SK-N-MC (cell line): Measurements from ENCODE around the gene RDH5.
A peak's percentile ranks its signal among the peaks of the same experiment; 100 is the strongest.

Experiments used
- DNase-seq: peaks from one replicate; pipeline ENCODE4 v3.0.0-alpha.2; 2011; ENCODE audit warnings: low read depth, low spot score
- H3K27ac ChIP-seq: fragments of 200-600 bp; sonication (generic); 2 replicates; pipeline ENCODE4 v1.5.1; 2016; ENCODE audit warnings: mixed run types
- H3K36me3 ChIP-seq: fragments of 200-600 bp; sonication (generic); 2 replicates; pipeline ENCODE4 v1.6.1; 2017; ENCODE audit warnings: antibody characterized with exemption, low read length, mixed read lengths; ENCODE audit not compliant: insufficient read depth
- H3K4me3 ChIP-seq: fragments of 200-600 bp; sonication (generic); 2 replicates; pipeline ENCODE4 v1.5.1; 2016
- H3K9ac ChIP-seq: fragments of 200-600 bp; sonication (generic); 2 replicates; pipeline ENCODE4 v1.8.0; 2017; ENCODE audit warnings: mixed run types, mixed read lengths; ENCODE audit not compliant: insufficient read length
- H3K9me3 ChIP-seq: fragments of 200-600 bp; sonication (generic); 2 replicates; pipeline ENCODE4 v1.6.1; 2017; ENCODE audit warnings: low read depth, mild to moderate bottlenecking, antibody characterized with exemption, low read length, moderate library complexity, mixed read lengths
- EZH2 ChIP-seq: fragments of 200-600 bp; sonication (generic); IDR thresholded peaks from one replicate; pipeline ENCODE4 v1.6.1; 2017; ENCODE audit warnings: antibody characterized with exemption
- FOXP2 ChIP-seq: optimal IDR thresholded peaks from 2 replicates; pipeline ENCODE3; 2011; ENCODE audit warnings: mild to moderate bottlenecking, moderate library complexity; ENCODE audit not compliant: insufficient read depth; ENCODE audit errors: extremely low read length, control extremely low read depth
- POLR2AphosphoS5 ChIP-seq: IDR thresholded peaks from 2 replicates; pipeline ENCODE4 v1.6.1; 2012; ENCODE audit warnings: mild to moderate bottlenecking, low read depth, low read length, borderline replicate concordance

The RDH5 gene

DNA sequence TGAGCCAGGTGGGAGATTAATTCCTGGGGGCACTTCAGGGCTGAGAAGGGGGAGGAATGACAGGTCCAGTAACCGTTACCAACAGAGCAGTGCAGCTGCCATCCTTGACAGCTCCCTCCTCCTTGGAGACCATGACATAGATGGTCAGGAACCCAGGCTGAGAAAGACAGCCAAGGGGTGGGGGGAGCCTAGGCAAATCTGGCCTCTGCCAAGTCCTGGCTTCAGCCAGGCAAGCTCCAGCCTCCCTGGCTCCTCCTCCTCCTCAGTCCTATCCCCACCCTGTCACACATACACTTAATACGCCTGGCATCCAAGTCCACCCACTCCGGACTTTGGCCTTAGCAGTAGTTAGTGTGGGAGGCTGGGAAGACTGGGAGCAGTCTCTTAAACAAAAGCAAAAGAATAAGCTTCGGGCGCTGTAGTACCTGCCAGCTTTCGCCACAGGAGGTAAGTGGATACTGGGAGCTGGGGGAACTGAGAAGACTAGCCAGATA lies at the start of gene RDH5:
RDH5 (plus strand) TSS at position 323 of the 494 bp plus-strand sequence. CDS start 792 bp downstream, outside the sequence.
- Histone ChIP-seq H3K27ac (no peak within 1 kb of the TSS), H3K9me3 (no peaks in the 10 kb centered on the region), H3K4me3 (no peak within 1 kb of the TSS), H3K36me3 (peaks cover 13% of the 10 kb centered on the region), H3K9ac (no peak within 1 kb of the TSS)
- no peak for TF ChIP-seq EZH2
- DNase-seq: no peak

DNA sequence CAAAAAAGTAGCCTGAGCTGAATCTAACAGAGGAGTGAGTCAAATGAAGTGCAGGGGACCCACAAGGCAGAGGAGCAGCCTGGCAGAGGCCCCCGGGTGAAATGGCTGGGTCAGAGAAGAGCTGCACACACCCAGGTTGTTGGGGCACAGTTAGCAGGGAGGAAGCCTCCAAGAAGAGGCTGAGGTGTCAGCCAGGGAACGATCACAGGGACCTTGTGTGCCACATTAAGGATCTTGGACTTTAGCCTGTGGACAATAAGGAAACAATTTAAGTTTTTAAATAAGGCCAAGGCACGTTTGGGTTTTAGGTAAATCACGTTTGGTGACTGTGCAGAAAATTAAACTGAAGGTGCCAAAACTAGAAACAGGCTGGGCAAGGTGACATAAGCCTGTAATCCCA lies 48.4 kb upstream of the RDH5 start:
- Histone ChIP-seq H3K36me3 (no peaks in the 10 kb centered on the region), H3K9ac (no peak overlapping the region), H3K27ac (no peak overlapping the region), H3K4me3 (no peak overlapping the region), H3K9me3 (no peaks in the 10 kb centered on the region)
- TF ChIP-seq EZH2: no peak
- TF ChIP-seq POLR2AphosphoS5: no peak
- TF ChIP-seq FOXP2: no peak
- DNase-seq: no peak

DNA sequence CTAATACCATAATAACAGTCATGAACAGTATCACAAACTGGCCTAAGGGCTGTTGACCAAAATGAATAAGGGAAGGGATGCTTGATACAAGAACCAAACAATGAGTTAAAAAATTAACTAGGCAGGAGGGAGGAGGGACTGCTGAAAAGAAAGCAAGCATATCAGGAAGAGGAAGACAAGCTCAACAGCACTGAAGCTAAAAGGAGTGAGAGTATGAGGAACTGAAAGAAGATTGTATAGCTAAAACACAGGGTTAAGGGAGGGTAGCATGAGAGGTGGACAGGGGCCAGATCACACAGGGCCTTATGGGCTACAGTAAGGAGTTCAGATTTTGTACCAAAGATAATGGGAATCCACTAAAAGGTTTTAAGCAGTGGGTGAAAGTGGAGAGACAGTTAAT lies 46.6 kb upstream of the RDH5 start:
- no peak overlapping the region for H3K27ac ChIP-seq
- H3K9me3 ChIP-seq: no peaks in the 10 kb centered on the region
- H3K9ac ChIP-seq: no peak overlapping the region
- no peaks in the 10 kb centered on the region for H3K36me3 ChIP-seq
- H3K4me3 ChIP-seq: no peak overlapping the region
- no peak for DNase-seq
- TF ChIP-seq FOXP2 (no peak), EZH2 (no peak), POLR2AphosphoS5 (no peak)

DNA sequence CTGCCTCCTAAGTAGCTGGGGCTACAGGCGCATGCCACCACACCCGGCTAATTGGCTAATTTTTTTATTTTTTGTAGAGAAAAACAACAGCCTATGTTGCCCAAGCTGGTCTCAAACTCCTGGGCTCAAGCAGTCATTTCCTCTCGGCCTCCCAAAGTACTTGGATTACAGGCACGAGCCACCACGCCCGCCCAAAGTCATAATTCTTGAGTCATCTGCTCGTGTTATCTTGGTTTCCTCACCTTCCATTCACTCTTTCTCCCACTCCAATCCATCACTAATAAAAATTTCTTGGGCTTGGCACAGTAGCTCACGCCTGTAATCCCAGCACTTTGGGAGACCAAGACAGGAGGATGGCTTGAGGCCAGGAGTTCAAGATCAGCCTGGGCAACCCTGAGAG lies 44.5 kb upstream of the RDH5 start:
- TF ChIP-seq FOXP2 (no peak), EZH2 (no peak), POLR2AphosphoS5 (no peak)
- no peak overlapping the region for H3K4me3 ChIP-seq
- no peaks in the 10 kb centered on the region for H3K9me3 ChIP-seq

DNA sequence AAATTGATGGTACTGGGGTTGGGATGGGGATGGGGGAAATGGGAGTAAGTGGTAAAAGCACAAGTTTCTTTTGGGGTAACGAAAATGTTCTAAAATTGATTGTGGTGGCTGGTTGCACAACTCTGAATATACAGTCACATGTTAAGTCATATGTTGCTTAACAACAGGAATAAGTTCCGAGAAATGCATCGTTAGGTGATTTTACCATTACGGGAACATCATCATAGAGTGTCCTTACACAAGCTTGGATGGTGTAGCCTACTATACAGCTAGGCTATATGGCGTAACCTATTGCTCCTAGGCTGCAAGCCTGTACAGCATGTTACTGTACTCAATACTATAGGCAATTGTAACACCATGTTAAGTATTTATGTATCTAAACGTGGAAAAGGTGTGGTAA lies 43.5 kb upstream of the RDH5 start:
- Histone ChIP-seq H3K27ac (no peak overlapping the region), H3K4me3 (no peak overlapping the region), H3K9me3 (no peaks in the 10 kb centered on the region), H3K36me3 (no peaks in the 10 kb centered on the region), H3K9ac (no peak overlapping the region)
- TF ChIP-seq FOXP2 (no peak), POLR2AphosphoS5 (no peak), EZH2 (no peak)
- DNase-seq: no peak

More for the DNA sequence above, 44.5 kb upstream of the RDH5 start:
- Histone ChIP-seq H3K36me3 (no peaks in the 10 kb centered on the region), H3K27ac (no peak overlapping the region), H3K9ac (no peak overlapping the region)
- no peak for DNase-seq

DNA sequence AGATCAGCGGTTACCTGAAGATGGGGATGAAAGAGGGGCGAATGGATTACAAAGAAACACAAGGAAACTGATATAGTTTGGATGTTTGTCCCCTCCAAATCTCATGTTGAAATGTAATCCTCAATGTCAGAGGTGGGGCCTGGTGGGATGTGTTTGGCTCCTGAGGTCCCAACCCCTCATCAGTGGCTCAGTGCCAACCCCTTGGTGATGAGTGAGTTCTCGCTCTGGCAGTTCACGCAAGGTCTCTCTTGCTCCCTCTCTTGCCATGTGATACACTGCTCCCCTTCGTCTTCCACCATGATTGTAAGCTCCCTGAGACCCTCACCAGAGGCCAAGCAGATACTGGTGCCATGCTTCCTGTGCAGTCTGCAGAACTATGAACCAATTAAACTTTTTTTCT lies 40.5 kb upstream of the RDH5 start:
- no peak for DNase-seq
- Histone ChIP-seq H3K9me3 (no peaks in the 10 kb centered on the region), H3K9ac (no peak overlapping the region), H3K36me3 (no peaks in the 10 kb centered on the region), H3K27ac (no peak overlapping the region), H3K4me3 (no peak overlapping the region)
- TF ChIP-seq POLR2AphosphoS5 (no peak), FOXP2 (no peak), EZH2 (no peak)

GRCh38 chr12:55681142-55682077 lies 38.8 kb upstream of the RDH5 start:
- peak; percentile 72 for DNase-seq
- Histone ChIP-seq H3K9ac (no peak overlapping the region), H3K36me3 (no peaks in the 10 kb centered on the region), H3K27ac (no peak overlapping the region), H3K4me3 (peak overlapping the region; percentile 74), H3K9me3 (no peaks in the 10 kb centered on the region)
- TF ChIP-seq EZH2 (no peak), FOXP2 (no peak), POLR2AphosphoS5 (peak; percentile 59; the same call in 1 of the 2 replicates)

DNA sequence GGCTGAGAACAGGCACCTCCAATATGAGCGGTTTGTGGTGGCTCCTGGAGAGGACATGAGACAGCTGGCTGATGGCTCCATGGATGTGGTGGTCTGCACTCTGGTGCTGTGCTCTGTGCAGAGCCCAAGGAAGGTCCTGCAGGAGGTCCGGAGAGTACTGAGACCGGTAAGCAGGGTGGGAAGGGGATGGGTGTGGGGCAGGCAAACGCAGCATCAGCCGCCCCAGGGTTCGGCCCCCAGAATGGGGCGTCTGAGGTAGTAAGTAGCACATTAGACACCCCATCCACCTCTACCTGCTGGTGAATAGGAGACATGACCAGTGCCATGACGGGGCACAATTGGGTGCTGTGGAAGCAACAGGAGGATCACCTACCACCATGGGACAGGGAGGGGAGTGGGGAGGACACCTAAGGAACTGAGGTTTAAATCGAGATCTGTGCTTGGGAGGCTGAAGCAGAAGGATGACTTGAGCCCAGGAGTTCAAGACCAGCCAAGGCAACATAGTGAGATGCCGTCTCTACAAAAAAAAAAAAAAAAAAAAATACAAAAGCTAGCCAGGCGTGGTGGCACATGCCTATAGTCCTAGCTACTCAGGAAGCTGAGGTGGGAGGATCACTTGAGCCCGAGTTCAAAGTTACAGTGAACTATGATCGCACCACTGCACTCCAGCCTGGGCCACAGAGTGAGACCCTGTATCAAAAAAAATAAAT lies 38.0 kb upstream of the RDH5 start:
- Histone ChIP-seq H3K27ac (no peak overlapping the region), H3K9me3 (no peaks in the 10 kb centered on the region), H3K36me3 (no peaks in the 10 kb centered on the region), H3K9ac (no peak overlapping the region), H3K4me3 (peak overlapping the region; percentile 74)
- DNase-seq: no peak
- no peak for TF ChIP-seq FOXP2
- TF ChIP-seq POLR2AphosphoS5: no peak
- TF ChIP-seq EZH2: no peak
